GM18508 (cell line): Measurements from ENCODE around the gene GDPD5.

ENCODE experiments used
- ATAC-seq: cut with Tn5 transposase; IDR thresholded peaks from one replicate; pipeline ENCODE4 v1.9.1; 2021; ENCODE audit warnings: moderate number of reproducible peaks; ENCODE audit not compliant: insufficient read depth, unreplicated experiment

GDPD5 gene

GRCh38 chr11:75525433-75526191 is at the start of gene GDPD5:
GDPD5 (minus strand) TSS chr11:75525941; CDS start chr11:75477735, 48,206 bp downstream.
- ATAC-seq: no peak

GRCh38 chr11:75574698-75575602 is 49.2 kb upstream of the GDPD5 start:
- no peak for ATAC-seq

GRCh38 chr11:75572744-75573143 is 47.0 kb upstream of the GDPD5 start:
- ATAC-seq: no peak

GRCh38 chr11:75571625-75572024 is 45.9 kb upstream of the GDPD5 start:
- no peak for ATAC-seq

- no peak for ATAC-seq
Measured at GRCh38 chr11:75570559-75571139, 44.9 kb upstream of the GDPD5 start.

- no peak for ATAC-seq
Measured at GRCh38 chr11:75568616-75569219, 43.0 kb upstream of the GDPD5 start.

- no peak for ATAC-seq
Measured at GRCh38 chr11:75567971-75568370, 42.2 kb upstream of the GDPD5 start.

GRCh38 chr11:75566763-75567279 is 41.1 kb upstream of the GDPD5 start:
- no peak for ATAC-seq

GRCh38 chr11:75565916-75566762 is 40.4 kb upstream of the GDPD5 start:
- ATAC-seq: no peak

- no peak for ATAC-seq
Measured at GRCh38 chr11:75565221-75565814, 39.6 kb upstream of the GDPD5 start.

GRCh38 chr11:75563978-75564552 is 38.3 kb upstream of the GDPD5 start:
- ATAC-seq: no peak

- ATAC-seq: no peak
Measured at GRCh38 chr11:75563501-75563977, 37.8 kb upstream of the GDPD5 start.

- ATAC-seq: no peak
Measured at GRCh38 chr11:75562836-75563484, 37.2 kb upstream of the GDPD5 start.

- ATAC-seq: no peak
Measured at GRCh38 chr11:75562048-75562835, 36.5 kb upstream of the GDPD5 start, which contains the start of gene SERPINH1. SERPINH1 (plus strand) TSS chr11:75562253; CDS start chr11:75566350, 4,097 bp downstream.

- no peak for ATAC-seq
Measured at GRCh38 chr11:75561426-75562047, 35.8 kb upstream of the GDPD5 start.

GRCh38 chr11:75560644-75561043 is 34.9 kb upstream of the GDPD5 start:
- ATAC-seq: no peak
